ENCODE results near the gene TUBE1. TPM values are rescaled to one million over a fixed set of nuclear protein-coding genes. Genes with fewer than 3 reads are reported as not detected.
"Not testable (repeated sequence)": the region's sequence is repeated elsewhere in the genome, so short reads cannot be mapped to it uniquely, and the experiment has no call there.

TUBE1 gene
- total RNA-seq, 1 donor from 2014 or later, result 24.7 TPM

DNA sequence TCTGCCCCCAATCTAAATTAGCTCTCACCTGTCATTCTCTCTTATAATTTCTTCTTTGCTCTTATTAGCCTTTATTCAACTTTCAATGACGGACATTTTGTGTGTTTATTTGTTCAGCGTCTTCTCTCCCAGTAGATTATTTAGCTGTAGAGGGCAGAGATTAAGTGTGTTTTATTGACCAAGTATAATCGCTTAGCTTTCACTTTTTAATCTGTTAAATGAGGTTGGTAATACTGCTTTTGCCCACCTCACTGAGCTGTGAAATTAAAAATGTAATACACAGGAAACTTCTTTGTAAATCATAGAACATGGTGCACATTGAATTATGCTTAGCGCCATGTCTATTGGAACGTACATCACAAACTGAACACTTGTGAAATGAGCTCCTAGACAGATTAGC is 36.9 kb downstream of the TUBE1 start:
- DNase-seq (ENCODE audit: low read depth), result no peak
- TF ChIP-seq, protein P1, sequence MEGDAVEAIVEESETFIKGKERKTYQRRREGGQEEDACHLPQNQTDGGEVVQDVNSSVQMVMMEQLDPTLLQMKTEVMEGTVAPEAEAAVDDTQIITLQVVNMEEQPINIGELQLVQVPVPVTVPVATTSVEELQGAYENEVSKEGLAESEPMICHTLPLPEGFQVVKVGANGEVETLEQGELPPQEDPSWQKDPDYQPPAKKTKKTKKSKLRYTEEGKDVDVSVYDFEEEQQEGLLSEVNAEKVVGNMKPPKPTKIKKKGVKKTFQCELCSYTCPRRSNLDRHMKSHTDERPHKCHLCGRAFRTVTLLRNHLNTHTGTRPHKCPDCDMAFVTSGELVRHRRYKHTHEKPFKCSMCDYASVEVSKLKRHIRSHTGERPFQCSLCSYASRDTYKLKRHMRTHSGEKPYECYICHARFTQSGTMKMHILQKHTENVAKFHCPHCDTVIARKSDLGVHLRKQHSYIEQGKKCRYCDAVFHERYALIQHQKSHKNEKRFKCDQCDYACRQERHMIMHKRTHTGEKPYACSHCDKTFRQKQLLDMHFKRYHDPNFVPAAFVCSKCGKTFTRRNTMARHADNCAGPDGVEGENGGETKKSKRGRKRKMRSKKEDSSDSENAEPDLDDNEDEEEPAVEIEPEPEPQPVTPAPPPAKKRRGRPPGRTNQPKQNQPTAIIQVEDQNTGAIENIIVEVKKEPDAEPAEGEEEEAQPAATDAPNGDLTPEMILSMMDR (IDR thresholded peaks at IDR 0.05; ENCODE audit: insufficient read depth, low read length, poor library complexity, severe bottlenecking), result no peak
- no peak overlapping the region for H3K4me3 ChIP-seq (ENCODE audit: low read depth, low read length)
- H3K36me3 ChIP-seq (ENCODE audit: control insufficient read depth, insufficient read depth, low read length), result no peaks in the 10 kb centered on the region
- no peaks in the 10 kb centered on the region for H3K27me3 ChIP-seq (ENCODE audit: control insufficient read depth, insufficient read depth, low read length)

DNA sequence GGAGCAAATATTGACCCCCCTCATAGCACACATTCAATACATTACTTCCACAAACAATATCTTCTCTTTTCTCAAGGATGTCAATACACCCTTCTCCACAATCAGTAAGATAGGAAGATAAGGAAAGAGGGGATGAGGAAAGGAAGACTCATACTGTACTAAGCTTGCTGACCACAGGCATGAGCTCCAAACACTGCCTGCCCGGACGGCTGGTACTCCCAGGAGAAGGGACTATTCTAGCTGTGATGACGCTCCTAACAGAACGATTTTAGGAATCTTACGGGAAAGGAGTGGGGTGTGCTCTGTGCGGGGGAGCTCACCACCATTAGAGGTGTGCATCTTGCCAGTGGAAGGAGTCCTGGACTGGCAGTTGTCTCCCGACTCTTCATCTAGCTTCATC is 37.3 kb downstream of the TUBE1 start:
- DNase-seq (ENCODE audit: low read depth), result no peak
- TF ChIP-seq, protein P1 (IDR thresholded peaks at IDR 0.05; ENCODE audit: insufficient read depth, low read length, poor library complexity, severe bottlenecking), result no peak
- Histone ChIP-seq H3K27me3 (ENCODE audit: control insufficient read depth, insufficient read depth, low read length) (no peaks in the 10 kb centered on the region), H3K4me3 (ENCODE audit: low read depth, low read length) (no peak overlapping the region), H3K36me3 (ENCODE audit: control insufficient read depth, insufficient read depth, low read length) (no peaks in the 10 kb centered on the region)

GRCh38 chr6:112049026-112049799 is 38.1 kb downstream of the TUBE1 start:
- TF ChIP-seq, protein P1 (IDR thresholded peaks at IDR 0.05; ENCODE audit: insufficient read depth, low read length, poor library complexity, severe bottlenecking), result no peak
- no peak for DNase-seq (ENCODE audit: low read depth)
- Histone ChIP-seq H3K27me3 (ENCODE audit: control insufficient read depth, insufficient read depth, low read length) (no peaks in the 10 kb centered on the region), H3K4me3 (ENCODE audit: low read depth, low read length) (no peak overlapping the region), H3K36me3 (ENCODE audit: control insufficient read depth, insufficient read depth, low read length) (no peaks in the 10 kb centered on the region)

DNA sequence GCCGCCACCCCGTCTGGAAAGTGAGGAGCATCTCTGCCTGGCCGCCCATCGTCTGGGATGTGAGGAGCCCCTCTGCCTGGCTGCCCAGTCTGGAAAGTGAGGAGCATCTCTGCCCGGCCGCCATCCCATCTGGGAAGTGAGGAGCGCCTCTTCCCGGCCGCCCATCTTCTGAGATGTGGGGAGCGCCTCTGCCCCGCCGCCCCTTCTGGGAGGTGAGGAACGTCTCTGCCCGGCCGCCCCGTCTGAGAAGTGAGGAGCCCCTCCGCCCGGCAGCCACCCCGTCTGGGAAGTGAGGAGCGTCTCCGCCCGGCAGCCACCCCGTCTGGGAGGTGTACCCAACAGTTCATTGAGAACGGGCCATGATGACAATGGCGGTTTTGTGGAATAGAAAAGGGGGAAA is 39.8 kb downstream of the TUBE1 start:
- H3K27me3 ChIP-seq (ENCODE audit: control insufficient read depth, insufficient read depth, low read length); H3K36me3 ChIP-seq (ENCODE audit: control insufficient read depth, insufficient read depth, low read length); DNase-seq (ENCODE audit: low read depth); H3K4me3 ChIP-seq (ENCODE audit: low read depth, low read length): not testable (repeated sequence)

DNA sequence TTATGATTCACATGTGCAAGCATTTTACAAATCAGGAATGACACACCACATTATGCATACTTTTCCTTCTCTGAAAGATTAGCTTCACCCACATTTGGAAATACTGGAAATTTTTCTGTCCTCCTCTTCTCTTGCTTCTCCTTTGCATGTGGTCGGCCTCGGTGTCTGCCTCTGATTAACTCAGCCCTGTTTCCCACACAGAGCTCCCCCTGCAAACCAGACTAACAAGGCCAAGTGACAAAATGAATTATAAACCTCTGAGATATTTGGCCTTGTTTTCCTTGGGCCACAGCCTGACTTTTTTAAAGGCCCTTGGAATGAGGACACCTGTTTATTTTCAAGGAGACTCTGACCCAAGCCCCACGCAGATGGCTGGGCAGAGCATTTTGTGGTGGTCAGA is 42.4 kb downstream of the TUBE1 start:
- H3K36me3 ChIP-seq (ENCODE audit: control insufficient read depth, insufficient read depth, low read length), result no peaks in the 10 kb centered on the region
- TF ChIP-seq, protein P1 (IDR thresholded peaks at IDR 0.05; ENCODE audit: insufficient read depth, low read length, poor library complexity, severe bottlenecking), result no peak
- peak; percentile 61 for DNase-seq (ENCODE audit: low read depth)
- H3K27me3 ChIP-seq (ENCODE audit: control insufficient read depth, insufficient read depth, low read length), result no peaks in the 10 kb centered on the region
- H3K4me3 ChIP-seq (ENCODE audit: low read depth, low read length), result no peak overlapping the region

DNA sequence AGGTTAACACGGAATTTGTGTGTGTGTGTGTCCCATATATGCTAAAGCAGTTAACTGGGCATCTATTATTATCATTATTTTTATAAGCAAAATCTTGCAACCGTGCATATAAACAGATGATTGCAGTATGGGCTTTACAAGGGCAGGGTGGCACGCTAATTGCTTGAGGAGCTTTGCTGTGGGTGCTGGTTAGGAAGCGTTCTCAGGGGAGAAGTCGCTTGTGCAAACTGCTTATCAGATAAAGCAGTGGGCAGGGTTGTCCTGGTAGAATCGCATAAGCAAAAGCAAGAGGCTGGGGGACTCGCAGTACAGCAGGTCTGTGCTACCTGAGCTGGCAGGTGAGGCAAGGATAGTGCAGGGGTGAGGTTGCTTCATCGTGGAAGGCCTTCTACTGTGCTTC is 43.1 kb downstream of the TUBE1 start:
- TF ChIP-seq, protein P1 (IDR thresholded peaks at IDR 0.05; ENCODE audit: insufficient read depth, low read length, poor library complexity, severe bottlenecking), result no peak
- Histone ChIP-seq H3K36me3 (ENCODE audit: control insufficient read depth, insufficient read depth, low read length) (no peaks in the 10 kb centered on the region), H3K4me3 (ENCODE audit: low read depth, low read length) (no peak overlapping the region), H3K27me3 (ENCODE audit: control insufficient read depth, insufficient read depth, low read length) (no peaks in the 10 kb centered on the region)
- DNase-seq (ENCODE audit: low read depth), result no peak
